Stimulated activated CD4-positive, alpha-beta T cell treated with anti-CD3 and anti-CD28 coated beads, Interleukin-2, amount 100 ng/mL, for 4 hours (primary cell): ENCODE measurements around the gene XRCC3.

Experiments used
- DNase-seq: peaks from one replicate; pipeline ENCODE4 v3.0.0-alpha.2; 2020; ENCODE audit warnings: low read depth

XRCC3 gene

DNA sequence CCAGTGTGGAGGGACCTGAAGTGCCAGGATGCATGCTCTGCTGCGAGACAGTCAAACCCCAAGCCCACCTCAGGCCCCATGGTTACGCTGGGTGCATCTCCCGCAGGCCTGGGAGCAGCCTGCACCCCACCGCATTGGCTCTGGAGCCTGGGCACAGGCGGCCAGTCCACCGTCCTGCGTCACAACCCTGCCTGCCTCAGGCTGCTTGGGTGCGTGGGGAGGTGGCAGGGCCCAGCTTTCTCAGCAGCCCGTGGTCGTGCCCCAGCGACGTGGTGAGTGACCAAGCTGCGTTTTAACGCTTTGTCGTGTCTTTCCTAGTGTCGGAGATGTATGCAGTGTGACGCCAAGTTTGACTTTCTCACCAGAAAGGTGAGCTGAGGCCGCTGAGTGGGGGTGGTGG, 11.2 kb upstream of the XRCC3 start:
- DNase-seq: no peak

- no peak for DNase-seq
Measured at GRCh38 chr14:103725739-103726395, 10.6 kb upstream of the XRCC3 start.

DNA sequence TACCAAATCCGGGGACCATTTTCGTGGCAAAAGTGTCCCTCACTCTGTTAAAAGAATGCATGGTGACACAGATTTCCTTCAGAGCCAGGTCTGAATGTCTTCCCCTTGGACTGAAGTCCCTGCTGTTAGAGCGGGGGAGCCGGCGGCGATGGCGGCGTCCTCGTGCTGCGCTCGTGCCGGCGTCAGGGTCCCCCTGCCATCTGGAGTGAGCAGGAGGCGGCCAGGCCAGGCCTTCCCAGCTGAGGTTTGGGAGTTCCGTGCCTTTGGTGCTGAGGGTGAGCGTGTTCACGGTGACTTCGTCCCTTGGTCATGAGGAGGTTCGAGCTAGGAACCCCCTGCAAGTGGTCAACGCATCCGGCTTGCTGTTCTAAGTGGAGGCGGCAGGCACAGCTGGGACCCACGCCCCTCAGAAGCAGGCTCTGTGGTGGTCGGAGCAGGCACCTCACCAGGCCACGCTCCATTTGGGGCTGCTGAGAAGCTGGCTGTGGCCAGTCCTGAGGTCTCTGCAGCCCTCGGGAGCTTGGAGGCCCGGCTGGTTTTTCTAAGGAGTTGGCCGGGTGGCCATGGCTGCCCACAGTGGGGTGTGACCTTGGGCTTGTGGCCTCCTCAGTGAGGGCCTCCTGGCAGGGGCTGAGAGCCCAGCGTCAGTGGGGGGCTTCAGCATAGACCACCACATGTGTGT, 9.9 kb upstream of the XRCC3 start:
- DNase-seq: no peak

- no peak for DNase-seq
Measured at GRCh38 chr14:103724116-103724515, 8.9 kb upstream of the XRCC3 start.

DNA sequence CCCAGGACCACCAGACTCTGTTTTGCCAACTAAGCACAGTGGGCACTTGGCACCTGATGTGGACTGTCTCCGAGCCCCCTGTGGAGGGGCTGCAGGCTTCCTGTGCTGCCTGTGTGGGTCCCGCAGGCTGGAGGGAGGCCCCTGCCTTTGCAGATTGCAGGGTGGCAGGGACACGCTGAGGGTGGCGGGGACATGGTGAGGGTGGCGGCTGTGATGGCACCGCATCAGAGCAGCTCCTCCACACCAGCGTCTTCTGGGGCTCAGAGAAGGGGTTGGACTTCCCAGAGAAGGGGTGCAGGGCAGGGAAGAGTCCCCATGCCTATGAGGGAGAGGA, 8.5 kb upstream of the XRCC3 start:
- no peak for DNase-seq

DNA sequence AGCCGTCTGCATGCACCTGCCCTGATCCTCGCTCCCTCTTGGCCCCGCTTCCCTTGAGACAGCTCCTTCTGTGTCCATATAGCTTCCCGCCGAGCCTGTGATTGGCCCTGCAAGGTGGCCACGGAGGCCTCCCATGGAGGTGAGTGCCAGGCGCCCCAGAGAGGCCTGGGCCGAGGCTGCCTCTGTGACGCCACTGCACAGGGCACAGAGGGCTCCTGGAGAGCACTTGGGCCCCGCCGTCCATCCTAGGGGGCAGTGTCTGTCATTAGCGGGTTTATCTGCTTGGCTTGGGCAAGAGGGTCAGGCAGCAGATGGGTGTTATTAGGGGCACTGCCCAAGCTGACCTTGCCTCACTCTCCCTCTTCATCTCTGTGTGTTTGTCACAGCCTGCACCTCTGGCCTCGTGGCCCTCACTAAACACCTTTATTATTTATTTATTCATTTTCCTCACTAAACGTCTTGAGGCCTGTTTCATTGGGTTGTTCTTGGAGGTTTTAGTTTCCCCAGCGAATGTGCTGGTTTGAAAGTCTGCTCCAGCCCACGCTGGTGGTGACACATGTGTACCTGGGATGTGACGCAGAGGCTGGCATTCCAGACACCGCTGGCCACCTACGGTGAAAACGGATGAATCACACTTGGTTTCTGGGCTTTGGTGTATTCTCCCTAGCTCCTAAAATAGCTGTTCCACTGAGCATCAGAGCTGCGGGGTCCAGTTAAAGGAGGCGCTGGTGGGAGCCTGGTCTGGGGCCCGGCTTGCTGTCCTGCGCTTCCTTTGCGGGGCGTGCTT, 6.3 kb upstream of the XRCC3 start:
- no peak for DNase-seq

DNA sequence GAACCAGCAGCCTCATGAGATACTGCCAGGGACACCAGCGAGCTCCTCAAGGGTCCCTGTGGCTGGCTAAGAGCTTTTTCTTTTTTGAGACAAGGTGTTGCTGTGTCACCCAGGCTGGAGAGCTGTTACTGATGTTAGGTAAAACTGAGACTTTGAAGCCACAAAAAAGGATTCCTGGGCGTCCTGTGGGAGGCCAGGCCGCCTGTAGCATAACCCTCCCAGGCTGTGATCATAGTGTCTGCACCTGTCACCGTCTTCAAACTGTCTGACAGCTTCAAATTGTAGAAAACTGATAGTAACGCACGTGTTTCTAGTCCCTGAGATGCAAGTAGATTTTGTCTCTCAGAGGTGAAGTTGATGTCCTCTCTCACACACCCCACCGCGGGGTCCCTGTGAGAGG, 4.5 kb upstream of the XRCC3 start:
- no peak for DNase-seq

- no peak for DNase-seq
Measured at GRCh38 chr14:103718572-103718971, 3.3 kb upstream of the XRCC3 start.

DNA sequence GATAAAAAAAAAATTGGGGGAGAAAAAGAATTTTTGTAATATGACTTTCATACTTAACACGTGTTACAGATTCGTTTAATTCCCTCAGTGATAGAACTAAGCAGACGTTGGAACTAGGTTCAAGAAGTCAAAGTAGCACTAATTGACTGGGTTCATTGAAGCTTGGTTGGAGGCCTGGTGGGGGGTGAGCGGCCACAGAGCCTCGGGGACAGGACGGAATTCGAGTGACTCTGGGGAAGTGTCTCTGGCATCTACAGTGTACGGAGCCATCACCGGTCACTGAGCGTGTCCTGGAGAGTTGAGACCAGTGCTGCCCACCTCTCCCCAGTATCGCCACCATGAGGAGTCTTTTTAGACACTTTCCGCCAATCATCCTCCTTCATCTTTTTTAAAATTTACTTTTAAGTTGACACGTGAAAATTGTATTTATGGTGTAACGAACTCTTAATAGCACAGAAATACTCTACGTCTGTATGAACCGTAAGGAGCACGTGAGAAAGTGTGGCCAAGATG, 1.7 kb upstream of the XRCC3 start:
- DNase-seq: no peak

- DNase-seq: no peak
Measured at GRCh38 chr14:103716091-103716801, 995 bp upstream of the XRCC3 start.

- no peak for DNase-seq
Measured at GRCh38 chr14:103714063-103714724, 1.1 kb downstream of the XRCC3 start.

GRCh38 chr14:103713304-103714062, 1.8 kb downstream of the XRCC3 start:
- DNase-seq: no peak

- DNase-seq: no peak
Measured at GRCh38 chr14:103712633-103713247, 2.5 kb downstream of the XRCC3 start.

GRCh38 chr14:103711516-103712431, 3.5 kb downstream of the XRCC3 start:
- no peak for DNase-seq

GRCh38 chr14:103710771-103711377, 4.4 kb downstream of the XRCC3 start:
- DNase-seq: no peak

DNA sequence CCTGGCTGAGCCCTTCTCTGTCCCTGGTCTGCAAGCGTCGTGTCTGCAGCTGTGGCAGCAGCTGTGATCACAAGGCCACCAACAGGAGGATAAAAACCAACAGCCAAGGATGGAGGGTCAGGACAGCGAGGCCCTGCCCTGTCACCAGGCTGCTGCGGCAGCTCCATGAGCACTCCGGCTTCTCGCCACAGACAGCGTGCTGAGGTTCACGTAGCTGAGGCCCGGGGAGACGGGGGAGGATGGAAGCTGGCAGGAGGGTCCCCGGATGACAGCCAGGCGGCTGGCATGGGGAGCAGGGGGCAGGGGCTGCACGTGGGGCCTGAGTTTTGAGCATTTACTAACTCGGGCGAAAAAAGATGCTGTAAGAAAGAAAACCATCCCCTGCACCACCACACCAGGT, 5.4 kb downstream of the XRCC3 start:
- no peak for DNase-seq

GRCh38 chr14:103708750-103709187, 6.5 kb downstream of the XRCC3 start:
- no peak for DNase-seq

GRCh38 chr14:103707329-103708263, 7.7 kb downstream of the XRCC3 start:
- DNase-seq: no peak
